ENCODE data around the gene APOLD1.
"Not testable (repeated sequence)": the region's sequence is repeated elsewhere in the genome, so short reads cannot be mapped to it uniquely, and the experiment has no call there.

Gene APOLD1

DNA sequence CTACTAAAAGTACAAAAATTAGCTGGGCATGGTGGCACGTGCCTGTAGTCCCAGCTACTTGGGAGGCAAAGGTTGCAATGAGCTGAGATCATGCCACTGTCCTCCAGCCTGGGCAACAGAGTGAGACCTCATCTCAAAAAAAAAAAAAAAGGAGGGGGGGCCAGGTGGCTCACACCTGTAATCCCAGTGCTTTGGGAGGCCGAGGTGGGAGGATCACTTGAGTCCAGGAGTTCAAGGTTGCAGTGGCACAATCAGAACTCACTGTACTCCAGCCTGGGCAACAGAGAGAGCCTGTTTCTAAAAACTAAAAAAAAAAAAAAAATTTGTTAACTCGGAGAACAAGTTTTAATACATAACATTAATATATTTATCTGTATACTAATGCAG lies 22.1 kb downstream of the APOLD1 start:
- not testable (repeated sequence) for DNase-seq (ENCODE audit: low read depth in 1 of 2, low spot score in 1 of 2)

DNA sequence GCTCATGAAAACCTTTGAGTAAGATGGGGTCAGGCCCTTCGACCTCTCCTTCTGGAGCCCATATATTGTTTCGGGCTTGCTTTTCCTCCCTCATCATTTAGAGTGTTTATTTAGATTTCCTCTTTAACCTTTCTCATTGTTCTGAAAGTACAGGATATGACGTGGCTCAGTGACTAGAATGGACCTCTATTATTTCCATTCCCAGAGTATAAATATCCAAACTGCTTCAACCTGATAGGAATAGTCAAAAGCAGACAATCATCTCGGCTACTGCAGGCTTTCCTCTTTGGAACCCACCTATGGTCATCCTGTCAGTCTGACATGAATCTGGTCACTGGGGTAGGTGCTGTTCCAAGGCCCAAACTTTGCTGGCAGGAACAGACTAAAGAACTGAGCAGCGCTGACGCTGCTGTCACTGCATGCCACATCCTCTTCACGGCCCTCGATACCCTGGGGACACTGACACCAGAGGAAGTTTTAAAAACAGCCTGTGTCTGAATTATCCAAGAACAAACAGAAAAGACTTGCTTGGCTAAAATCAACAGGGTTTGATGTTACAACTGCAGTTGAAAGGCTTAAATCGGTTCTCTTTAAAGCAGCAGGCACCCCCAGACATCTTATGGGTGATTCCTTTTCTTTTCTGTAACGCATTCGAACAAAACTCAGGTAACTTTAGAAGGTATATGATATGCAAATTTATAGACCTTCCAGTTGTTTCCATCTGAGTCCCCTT lies 22.7 kb downstream of the APOLD1 start:
- peak in 1 of 2 donors; percentile 36 for DNase-seq (ENCODE audit: low read depth in 1 of 2, low spot score in 1 of 2)

DNA sequence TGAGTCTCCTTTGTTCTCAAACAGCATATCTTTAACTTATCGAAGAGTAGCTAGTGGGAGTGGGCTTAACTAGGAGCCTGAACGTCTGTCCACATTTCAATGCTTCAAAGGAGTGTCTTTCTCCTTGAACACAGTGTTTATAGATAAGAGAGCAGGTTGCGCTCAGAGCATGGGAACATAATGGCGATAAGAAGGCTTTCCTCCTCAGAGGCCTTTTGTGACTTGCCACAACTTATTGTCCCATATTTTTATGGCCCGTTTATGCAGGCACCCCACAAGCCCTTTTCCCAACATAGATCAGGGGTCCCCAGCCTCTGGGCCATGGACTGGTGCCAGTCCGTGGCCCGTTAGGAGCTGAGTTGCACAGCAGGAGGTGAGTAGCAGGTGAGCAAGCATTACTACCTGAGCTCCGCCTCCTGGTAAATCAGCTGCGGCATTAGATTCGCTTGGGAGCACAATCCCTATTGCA lies 25.1 kb downstream of the APOLD1 start:
- no peak for DNase-seq (ENCODE audit: low read depth in 1 of 2, low spot score in 1 of 2)

DNA sequence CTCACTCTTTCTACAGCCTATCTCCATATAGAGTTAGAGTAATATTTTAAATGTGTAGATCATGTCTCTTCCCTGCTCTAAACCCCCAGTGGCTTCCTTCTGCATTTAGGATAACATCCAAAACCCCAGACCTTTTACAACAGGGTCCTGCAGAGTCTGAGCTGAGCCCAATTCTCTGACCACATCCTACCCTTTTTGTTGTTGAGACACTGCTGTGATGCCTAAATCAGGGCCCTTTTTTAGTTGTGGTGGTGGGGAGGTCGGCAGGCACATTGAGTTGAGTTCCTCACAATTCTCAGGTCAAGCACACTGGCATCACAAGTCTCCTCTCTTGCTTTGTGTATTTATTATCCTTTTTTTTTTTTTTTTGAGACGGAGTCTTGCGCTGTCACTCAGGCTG lies 25.9 kb downstream of the APOLD1 start:
- no peak for DNase-seq (ENCODE audit: low read depth in 1 of 2, low spot score in 1 of 2)

DNA sequence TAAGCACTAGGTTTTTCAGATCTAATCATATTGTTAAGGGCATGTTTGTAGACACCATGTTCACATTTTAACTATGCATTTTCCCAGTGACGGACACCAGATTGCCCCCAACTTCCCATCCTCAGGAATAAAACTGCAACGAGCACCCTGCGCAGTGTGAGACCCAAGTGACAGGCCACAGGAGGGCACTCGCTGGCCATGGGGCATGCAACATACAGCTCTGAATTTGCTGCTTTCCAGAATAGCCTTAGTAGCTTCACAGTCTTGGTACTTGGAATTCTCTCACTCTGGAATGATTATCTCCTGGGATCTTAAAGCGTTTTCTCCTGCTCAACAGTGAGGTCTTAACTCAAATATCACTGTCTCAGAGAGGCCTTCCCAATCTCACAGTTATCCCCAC lies 26.7 kb downstream of the APOLD1 start:
- DNase-seq (ENCODE audit: low read depth in 1 of 2, low spot score in 1 of 2), result no peak

DNA sequence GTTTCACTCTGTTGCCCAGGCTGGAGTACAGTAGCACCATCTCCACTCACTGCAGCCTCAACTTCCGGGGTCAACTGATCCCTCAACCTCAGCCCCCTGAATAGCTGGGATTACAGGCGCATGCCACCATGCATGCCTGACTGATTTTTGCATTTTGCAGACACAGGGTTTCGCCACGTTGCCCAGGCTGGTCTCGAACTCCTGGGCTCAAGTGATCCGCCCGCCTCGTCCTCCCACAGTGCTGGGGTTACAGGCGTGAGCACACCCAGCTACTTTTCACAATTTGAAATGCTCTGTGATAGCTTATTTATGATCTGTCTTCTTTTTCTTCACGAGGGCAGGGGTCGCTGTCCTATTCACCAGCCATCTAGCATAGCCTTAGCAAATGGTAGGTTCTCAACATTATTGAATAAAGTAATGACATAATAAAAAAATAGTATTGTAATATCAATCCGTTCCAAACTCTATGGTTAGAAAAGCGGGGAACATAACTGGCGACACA lies 27.2 kb downstream of the APOLD1 start:
- no peak for DNase-seq (ENCODE audit: low read depth in 1 of 2, low spot score in 1 of 2)

DNA sequence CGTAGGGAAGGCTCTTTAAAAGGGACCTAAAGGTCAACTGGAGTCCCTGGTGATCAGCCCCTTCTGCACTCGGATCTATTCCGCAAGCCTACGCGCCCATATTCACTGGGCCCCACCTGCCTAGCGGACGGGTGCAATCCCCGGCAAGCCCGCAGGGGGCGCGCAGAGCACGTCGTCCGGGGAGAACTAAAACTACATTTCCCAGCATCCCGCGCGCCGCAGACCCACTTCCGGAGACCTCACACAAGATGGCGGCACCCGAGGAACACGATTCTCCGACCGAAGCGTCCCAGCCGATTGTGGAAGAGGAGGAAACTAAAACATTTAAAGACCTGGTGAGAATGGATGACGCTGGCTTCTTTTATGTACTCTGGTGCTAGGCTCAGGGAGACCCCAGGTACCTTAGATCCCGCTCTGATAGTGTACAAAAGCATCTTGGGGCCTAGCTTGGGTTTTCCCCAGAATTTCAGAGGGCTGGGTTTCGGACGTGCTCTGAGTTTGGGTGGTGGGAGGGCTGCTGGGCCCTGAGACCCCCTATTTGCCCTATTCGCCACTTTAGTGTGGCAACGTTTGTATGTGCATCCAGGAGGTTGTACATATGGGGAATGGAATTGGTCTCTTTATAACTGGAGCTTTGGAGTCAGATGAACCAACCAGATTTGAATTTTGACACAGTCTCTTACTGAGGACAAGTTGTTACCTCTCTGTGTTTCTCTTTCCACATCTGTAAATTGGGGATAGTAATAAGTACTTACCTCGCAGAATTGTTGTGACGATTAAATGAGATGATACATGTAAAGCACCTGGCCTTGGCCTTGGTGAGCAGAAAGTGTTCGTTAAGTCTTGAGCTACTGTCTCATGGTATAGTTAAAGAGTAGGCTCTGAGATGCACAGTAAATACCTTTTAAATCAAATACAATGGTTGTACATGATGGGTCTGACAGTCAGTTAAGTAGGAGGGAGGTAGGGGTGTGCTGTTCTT lies 28.0 kb downstream of the APOLD1 start, which contains the start of gene DDX47:
Gene DDX47, plus strand, starts transcription at position 227 of the 982 bp plus-strand sequence. Its CDS starts 22 bp downstream, at position 249.
- peak; percentile 94 to 99 for DNase-seq (ENCODE audit: low read depth in 1 of 2, low spot score in 1 of 2)

DNA sequence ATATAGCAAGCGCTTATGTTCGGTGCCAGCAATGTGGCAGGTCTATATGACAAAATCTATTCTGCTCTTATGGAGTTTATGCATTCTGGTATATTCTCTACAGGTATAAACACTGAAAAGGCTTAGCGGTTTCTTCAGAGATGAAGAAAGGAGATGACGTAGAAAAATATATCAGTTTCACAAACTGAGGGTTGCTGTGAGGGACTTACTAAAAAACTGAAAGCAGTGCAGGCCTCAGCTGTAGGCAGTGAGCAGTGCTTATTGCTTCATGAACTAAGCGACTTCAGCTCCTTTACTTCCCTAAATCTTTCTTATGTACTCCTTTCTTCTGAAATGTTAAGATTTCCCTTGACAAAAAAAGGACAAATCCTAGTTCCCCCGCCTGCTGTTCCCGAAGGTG lies 32.2 kb downstream of the APOLD1 start:
- no peak for DNase-seq (ENCODE audit: low read depth in 1 of 2, low spot score in 1 of 2)

DNA sequence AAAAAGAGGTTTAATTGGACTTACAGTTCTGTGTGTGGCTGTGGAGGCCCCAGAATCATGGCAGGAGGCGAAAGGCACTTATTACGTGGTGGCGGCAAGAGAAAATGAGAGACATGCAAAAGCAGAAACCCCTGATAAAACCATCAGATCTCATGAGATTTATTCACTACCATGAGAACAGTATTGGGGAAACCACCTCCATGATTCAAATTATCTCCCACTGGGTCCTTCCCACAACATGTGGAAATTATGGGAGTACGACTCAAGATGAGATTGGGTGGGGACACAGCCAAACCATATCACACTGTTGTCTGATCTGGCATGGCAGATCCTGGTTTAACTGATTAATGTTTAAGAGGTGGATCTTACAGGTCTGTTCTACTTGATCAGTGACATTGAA lies 33.2 kb downstream of the APOLD1 start:
- DNase-seq (ENCODE audit: low read depth in 1 of 2, low spot score in 1 of 2), result no peak

DNA sequence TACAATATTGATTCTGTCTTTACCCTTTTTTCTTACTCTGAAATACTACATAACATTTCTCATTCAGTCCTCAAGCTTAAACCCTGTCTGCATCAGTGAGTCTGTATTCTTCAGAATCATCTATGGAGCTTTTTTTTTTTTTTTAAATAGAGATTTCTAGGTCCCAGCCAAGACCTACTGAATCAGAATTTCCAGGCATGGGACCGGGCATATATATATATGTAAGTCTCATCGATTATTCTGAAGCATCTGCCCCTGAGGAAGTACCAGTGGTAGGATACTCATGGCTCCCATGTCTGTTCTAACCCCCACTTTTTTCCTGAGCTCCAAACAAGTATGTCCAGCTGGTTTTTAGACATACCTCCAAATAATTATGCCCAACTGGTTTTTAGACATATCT lies 33.8 kb downstream of the APOLD1 start:
- no peak for DNase-seq (ENCODE audit: low read depth in 1 of 2, low spot score in 1 of 2)

DNA sequence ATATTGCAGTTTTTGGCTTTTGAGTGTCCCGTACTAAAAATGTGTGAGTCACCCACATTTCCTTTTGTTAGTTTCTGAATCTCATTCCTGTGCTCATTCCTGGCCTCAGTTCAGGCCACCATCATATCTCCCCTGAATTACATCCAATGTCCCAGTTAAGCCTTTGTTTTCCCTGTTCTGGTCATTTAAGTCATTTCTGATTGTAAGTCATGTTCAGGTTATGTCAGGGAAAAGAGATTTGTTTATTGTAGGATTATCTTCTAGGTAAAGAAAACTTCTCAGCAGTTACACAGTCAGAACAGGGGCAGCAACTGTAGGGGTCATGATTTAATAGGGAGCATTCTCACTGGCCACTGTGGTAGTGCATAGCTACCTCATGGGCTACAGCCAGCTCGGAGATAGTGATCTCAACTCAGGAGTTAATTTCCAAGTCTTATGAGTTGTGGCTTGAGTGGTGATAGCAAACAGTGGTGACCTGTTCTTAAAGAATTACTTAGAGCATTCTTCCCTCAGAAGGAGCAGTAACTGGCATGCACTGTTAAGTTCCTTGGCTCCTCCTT lies 34.4 kb downstream of the APOLD1 start:
- DNase-seq (ENCODE audit: low read depth in 1 of 2, low spot score in 1 of 2), result no peak

DNA sequence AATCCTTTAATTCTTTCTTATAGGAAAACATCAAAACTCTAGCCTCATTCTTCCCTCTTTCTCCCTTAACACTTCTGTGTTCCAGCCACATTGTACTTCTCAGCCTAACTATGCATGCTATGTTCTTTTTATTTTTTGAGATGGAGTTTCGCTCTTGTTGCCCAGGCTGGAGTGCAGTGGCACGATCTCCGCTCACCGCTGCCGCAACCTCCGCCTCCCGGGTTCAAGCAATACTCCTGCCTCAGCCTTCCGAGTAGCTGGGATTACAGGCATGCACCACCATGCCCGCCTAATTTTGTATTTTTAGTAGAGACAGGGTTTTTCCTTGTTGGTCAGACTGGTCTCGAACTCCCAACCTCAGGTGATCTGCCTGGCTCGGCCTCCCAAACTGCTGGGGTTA lies 34.9 kb downstream of the APOLD1 start:
- DNase-seq (ENCODE audit: low read depth in 1 of 2, low spot score in 1 of 2), result not testable (repeated sequence)

DNA sequence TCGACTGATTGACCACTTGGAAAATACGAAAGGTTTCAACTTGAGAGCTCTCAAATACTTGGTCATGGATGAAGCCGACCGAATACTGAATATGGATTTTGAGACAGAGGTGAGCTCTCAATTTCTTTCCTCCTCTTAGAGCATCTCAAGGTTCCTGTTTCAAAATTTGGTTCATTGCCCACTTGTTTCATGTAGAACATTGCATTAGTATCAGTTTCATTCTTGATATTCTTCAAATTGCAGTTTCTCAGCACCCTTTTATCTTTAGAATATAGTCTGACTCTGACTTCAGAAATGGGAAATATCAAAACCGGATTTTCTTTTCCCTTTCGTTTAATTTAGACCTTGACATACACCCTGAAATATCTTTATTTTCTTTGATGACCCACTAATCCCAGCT lies 36.5 kb downstream of the APOLD1 start:
- DNase-seq (ENCODE audit: low read depth in 1 of 2, low spot score in 1 of 2), result no peak

DNA sequence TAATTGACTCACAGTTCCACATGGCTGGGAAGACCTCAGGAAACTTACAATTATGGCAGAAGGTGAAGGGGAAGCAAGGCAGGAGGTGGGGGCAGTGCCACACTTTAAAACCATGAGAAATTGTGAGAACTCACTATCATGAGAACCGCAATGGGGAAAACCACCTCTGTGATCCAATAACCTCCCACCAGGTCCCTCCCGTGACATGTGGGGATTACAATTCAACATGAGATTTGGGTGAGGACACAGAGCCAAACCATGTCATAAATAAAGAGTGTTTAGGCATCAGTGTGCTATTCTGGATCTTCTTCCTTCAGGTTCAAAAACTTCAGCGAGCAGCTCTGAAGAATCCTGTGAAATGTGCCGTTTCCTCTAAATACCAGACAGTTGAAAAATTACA lies 37.4 kb downstream of the APOLD1 start:
- DNase-seq (ENCODE audit: low read depth in 1 of 2, low spot score in 1 of 2), result no peak

DNA sequence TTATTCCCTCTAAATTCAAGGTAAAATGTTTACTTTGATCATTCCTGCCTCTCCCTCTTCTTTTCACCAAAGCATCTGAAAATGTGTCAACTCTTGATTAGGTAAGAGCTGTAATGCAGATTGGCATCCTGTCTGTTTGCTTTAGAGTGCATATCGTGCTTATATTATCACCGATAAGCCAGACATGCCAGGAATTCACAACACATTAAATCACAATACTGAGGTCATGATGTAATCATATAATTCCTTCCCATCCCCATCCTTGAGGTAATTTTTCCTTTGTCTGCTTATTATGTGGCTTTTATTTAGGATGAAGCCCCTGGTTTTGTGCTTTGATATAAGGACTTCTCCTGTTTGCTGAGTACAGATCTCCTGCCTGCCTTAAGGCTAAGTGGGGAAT lies 37.8 kb downstream of the APOLD1 start:
- DNase-seq (ENCODE audit: low read depth in 1 of 2, low spot score in 1 of 2), result no peak

DNA sequence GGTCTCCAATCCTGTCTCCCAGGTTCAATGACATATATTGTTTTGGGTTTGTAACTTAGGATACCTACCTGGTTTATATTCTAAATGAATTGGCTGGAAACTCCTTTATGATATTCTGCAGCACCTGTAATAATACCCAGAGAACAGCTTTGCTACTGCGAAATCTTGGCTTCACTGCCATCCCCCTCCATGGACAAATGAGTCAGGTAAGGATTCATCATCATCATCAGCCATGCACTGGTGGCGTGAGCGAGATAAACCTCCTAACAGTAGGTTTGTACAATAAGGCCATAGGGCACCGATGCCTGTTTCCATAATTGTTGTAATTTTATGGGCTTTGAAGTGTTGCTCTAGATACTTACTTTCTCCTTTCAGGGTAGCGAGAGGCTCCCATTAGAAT lies 38.4 kb downstream of the APOLD1 start:
- no peak for DNase-seq (ENCODE audit: low read depth in 1 of 2, low spot score in 1 of 2)

DNA sequence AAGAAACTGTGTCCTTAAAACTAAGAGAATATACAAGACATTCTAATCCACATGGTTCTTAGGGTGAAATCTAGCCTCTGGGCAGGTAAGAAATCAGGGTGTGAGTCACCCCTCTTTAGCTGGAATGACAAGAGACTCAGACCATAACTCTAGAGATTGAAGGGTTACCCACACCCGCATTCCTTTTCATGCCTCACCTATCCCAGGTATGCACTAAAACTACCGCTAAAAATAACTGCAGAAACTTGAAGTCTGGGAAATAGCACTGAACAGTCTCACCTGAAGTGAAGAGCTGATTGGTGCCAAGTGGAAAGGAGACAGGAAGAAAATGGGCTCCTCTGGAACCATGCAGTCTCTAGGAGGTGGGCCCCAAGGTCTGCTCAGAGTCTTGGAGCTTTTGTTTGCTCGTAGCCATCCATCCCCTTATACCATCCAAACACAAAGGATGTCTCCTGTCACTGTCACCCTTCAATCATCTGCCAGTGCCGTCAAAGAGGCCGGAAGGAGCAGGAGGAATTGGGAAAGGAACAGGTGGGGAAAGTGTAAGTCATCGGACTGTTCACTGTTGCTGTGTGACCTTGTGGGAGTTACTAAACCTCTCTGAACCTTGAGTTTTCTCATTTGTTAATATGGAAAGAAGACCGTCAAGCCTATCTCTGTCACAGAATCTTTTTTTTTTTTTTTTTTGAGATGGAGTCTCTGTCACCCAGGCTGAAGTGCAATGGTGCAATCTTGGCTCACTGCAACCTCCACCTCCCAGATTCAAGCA lies 50.1 kb downstream of the APOLD1 start:
- no peak for DNase-seq (ENCODE audit: low read depth in 1 of 2, low spot score in 1 of 2)

DNA sequence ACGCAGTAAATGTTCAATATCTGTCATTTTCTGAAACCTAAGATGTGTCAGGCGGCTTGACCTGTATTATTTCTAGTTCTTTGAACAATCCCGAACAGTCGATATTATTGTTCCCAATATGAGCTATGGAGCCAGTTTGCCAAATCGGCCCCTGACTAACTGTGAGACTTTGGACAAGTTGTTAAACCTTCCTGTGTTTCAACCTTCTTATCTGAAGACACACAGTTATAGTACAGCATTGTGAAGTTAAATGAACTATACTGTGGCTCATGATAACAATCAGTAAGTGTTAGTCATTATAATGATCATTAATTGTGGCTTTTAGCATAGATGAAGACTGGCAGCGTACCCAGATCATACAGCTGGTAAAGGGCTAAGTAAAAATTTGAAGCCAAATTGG lies 51.1 kb downstream of the APOLD1 start:
- DNase-seq (ENCODE audit: low read depth in 1 of 2, low spot score in 1 of 2), result no peak

DNA sequence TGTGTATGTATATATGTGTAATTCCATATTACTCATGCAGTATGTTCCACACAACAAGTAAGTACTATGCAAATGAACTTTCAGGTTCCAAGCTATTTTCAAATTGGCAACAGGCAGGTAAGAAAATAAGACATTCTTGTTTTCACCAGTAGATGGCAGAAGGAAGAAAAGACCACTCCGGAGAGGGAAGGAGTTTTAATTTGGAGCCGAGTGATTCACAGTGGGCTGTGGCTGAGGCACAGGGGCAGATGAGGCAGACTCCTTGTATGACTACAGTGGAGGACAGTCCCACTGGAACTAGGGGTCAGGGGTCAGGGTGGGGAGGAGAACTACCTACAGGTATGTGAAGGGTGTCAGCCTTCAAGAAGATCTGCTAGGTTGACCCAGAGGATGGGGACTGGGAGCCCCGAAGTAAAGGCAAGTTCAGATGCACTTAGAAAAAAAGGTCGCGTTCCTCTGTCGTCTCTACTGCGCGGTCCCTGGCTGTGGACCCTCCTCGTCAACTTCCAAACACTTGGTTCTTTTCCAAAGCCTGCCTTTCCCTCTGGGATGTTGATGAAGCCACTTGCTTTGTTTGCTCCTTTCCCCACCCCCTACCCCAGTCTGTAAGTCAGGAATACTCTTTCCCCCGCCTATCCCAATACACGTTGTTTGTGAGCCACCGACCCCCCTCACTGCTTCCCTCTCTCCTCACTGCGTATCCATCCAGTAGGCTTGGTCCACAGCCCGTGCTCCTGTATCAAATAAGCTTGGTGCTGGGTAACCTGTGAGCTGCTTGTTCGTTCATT lies 51.8 kb downstream of the APOLD1 start:
- peak; percentile 18 to 47 for DNase-seq (ENCODE audit: low read depth in 1 of 2, low spot score in 1 of 2)

DNA sequence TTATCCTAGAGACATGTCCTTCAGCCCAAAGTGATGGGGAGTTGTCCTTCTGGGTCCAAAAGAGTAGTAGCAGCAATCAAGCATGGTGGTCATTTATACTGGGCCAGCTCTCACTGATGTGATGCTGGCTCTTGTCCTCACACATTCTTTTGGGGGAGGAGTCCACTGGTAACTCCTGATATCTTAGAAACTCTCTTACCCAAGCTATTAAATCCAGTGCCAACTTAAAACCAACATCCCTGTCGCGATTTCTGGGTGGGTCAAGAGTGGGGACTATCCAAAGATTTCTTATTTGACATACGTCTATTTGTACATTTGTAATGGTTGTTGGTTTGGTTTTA lies 52.3 kb downstream of the APOLD1 start:
- DNase-seq (ENCODE audit: low read depth in 1 of 2, low spot score in 1 of 2), result no peak
